Activated CD8-positive, alpha-beta memory T cell treated with anti-CD3 and anti-CD28 coated beads, Interleukin-2, amount 50 U/mL, for 24 hours (primary cell): ENCODE measurements around the gene GPHN.
"Not testable (repeated sequence)": the region's sequence is repeated elsewhere in the genome, so short reads cannot be mapped to it uniquely, and the experiment has no call there.

Experiments used
- DNase-seq: peaks from one replicate; pipeline ENCODE4 v3.0.0-alpha.2; 2020; ENCODE audit errors: extremely low read depth

GPHN gene

DNA sequence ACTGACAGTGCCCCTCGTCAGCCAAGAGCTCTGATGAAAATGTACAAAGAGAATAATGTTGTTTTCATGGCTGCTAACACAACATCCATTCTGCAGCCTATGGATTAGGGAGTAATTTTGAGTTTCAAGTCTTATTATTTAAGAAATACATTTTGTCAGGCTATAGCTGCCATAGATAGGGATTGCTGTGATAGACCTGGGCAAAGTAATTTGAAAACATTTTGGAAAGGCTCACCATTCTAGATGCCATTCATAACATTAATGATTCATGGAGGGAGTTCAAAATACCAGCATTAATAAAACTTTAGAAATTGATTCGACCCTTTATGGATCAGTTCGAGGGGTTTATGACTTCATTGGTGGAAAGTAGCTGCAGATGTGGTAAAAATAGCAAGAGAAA is 149.8 kb downstream of the GPHN start:
- DNase-seq: no peak

DNA sequence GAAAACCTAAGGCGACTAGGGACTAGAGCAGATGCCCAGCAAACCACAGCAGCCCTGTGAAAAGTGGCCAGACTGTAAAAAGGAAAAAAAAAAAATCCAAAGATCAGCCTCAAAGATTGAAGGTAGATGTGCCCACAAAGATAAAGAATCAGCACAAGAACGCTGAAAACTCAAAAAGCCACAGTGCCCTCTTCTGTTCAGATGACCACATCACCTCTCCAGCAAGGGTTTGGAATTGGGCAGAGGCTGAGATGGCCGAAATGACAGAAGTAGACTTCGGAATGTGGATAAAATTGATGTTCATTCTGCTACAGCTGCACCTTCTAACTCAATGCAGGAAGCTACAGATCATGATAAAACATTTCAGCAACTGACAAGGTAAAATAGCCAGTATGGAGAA is 154.4 kb downstream of the GPHN start:
- DNase-seq: no peak

DNA sequence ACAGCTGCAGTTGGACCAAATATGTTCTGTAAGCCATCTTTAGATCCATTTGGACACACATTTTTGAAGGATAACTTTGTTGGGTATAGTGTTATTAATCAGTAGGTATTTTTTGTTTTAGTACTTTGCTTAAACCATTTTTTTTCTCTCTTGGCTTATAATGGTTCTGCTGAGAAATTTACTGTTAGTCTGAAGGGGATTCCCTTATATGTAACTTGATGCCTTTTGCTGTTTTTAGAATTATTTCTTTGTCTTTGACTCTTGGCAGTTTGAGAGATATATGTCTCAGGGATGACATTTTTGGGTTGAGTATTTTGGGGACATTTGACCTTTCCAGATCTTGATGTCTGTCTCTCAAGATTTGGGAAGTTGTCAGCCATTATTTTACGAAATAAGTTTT is 169.8 kb downstream of the GPHN start:
- DNase-seq: no peak

DNA sequence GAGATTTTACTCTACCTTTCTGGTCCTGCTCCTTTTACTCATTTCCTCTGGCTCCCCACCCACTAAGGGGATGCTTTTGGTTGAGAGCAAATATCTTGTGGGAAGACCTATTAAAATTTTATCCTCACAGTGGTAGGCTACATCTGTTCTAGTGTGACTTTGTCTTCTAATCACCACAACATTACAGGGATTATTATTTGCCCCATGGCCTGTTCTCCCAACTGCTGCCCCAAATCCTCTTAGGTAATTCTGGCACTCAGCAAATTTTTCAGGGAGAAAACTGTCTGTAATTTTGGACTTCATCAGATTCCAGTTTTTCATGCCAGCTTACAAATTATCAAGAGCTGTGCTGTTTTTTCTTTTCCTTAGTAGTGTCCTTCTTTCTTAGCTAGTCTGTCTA is 172.3 kb downstream of the GPHN start:
- no peak for DNase-seq

DNA sequence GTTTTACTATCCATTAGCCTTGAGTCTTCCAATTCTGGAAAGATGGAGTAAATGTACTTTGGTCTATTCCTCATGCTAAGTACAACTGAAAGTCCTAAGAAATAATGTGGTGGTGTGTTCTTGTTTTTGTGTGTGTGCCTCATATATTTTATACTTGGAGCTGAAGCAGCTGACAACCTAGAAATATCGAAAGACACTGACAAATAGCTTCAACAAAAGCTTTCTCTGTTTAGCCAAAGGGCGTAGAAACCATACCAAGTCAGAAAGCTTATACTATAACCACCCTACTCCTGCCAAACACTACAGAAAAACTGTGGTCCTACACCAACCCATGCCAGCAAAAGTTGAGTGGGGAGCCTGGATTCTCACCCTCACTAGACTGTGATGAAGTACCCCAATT is 188.4 kb downstream of the GPHN start:
- DNase-seq: no peak

DNA sequence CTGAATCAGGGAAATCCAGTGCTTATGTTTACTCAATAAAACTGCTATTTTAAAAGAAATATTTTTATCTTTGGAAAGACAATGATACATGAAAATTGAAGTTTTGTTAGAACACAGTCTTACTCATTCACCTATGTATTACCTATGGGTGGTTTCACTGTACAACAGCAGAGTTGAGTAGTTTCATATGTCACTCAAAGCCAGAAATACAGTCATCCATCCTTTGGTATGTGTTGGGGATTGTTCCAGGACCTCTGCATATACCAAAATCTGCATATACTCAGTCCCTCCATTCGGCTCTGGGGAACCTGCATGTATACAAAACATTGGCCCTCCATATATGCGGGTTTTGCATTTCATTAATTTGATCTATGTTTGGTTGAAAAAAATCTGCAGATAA is 190.6 kb downstream of the GPHN start:
- DNase-seq: no peak

DNA sequence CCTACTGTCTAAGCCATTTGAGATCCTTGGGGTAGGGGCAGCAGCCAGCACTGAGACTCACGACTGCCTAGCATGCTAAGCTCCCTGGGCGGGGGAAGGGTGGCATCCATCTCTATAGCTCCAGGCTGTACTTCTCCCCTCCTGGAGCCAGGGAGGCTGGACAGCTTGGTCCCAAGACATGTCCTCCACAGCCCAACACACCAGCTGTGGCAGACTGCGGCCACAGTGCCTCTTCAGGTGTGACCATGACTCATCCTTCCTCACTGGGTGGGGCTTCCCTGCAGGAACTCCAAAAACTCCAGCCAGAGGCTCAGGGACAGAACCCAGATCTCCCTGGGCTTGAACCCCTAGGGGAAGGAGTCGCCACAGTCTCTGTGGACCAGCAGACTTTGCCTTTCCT is 193.9 kb downstream of the GPHN start:
- DNase-seq: no peak

DNA sequence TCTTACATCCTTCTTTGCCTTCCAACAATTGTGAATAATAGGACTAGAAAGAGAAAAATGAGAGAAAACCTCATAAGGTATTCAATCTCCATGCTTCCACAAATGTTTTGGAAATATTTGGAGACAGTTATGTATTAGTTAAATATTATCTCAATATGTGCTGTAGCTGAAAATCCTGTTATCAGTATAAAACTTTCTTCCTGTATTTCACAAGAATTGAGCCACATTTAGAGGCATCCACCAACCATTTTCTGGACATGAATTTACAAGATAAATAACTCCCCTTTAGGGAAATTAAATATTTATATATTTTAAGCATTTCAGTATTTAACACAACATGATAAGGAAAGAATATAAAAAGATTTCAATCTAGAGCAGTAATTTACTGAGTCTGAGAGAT is 200.3 kb downstream of the GPHN start:
- DNase-seq: no peak

DNA sequence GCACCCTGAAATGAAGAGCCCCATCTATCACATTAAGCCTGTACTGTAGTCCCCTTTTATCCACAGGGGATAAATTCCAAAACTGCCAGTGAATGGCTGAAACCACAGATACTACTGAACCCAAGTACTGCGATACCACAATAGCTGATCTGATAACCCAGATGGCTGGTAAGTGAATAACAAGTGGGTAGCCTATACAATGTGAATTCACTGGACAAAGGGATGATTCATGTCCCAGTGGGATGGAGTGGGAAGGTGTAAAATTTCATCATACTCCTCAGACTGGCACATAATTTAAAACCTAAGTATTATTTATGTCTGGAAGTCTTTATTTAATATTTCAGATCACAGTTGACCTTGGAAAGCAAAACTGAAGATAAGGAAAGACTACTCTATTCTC is 201.3 kb downstream of the GPHN start:
- no peak for DNase-seq

DNA sequence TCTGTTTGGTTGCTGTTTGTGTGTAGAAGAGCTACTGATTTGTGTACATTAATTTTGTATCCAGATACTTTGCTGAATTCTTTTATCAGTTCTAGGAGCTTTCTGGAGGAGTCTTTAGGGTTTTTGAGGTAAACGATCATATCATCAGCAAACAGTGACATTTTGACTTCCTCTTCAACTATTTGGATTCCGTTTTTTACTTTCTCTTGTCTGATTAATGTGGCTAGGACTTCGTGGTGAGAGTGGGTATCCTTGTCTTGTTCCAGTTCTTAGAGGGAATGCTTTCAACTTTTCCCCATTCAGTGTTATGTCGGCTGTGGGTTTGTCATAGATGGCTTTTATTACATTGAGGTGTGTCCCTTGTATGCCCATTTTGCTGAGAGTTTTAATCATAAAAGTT is 206.3 kb downstream of the GPHN start:
- not testable (repeated sequence) for DNase-seq

DNA sequence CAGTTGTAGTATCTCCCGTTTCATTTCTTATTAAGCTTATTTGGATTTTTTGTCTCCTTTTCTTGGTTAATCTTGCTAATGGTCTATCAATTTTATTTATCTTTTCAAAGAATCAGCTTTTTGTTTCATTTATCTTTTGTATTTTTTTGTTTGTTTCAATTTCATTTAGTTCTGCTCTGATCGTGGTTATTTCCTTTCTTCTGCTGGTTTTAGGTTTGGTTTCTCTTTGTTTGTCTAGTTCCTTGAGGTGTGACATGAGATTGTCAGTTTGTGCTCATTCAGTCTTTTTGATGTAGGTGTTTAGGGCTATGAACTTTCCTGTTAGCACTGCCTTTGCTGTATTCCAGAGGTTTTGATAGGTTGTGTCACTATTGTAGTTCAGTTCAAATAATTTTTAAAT is 207.4 kb downstream of the GPHN start:
- DNase-seq: not testable (repeated sequence)

DNA sequence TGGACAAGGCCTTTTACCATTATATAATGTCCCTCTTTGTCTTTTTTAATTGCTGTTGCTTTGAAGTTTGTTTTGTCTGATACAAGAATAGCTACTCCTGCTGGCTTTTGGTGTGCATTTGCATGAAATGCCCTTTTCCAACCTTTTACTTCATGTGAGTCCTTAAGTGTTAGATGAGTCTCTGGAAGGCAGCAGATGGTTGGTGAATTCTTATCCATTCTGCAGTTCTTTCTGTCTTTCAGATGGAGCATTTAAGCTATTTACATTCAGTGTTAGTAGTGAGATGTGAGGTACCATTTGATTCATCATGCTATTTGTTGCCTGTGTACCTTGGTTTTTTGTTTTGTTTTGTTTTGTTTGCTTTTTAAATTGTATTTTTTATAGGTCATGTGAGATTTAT is 208.3 kb downstream of the GPHN start:
- no peak for DNase-seq

DNA sequence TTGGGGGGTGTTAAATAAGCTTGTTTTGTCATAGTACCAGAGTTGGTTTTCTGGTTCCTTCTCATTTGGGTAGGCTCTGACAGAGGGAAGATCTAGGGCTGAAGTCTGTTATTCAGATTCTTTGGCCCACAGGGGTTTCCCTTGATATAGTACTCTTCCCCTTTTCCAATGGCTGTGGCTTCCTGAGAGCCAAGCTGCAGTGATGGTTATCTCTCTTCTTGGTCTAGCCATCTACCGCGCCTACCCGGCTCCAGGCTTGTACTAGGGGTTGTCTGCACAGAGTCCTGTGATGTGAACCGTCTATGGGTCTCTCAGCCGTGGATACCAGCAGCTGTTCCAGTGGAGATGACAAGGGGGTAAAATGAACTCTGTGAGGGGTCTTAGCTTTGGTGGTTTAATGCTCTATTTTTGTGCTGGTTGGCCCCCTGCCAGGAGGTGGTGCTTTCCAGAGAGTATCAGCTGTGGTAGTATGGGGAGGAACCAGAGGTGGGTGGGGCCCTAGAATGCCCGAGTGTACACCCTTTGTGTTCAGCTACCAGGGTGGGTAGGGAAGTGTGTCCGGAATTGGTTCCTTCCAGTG is 209.7 kb downstream of the GPHN start:
- no peak for DNase-seq

DNA sequence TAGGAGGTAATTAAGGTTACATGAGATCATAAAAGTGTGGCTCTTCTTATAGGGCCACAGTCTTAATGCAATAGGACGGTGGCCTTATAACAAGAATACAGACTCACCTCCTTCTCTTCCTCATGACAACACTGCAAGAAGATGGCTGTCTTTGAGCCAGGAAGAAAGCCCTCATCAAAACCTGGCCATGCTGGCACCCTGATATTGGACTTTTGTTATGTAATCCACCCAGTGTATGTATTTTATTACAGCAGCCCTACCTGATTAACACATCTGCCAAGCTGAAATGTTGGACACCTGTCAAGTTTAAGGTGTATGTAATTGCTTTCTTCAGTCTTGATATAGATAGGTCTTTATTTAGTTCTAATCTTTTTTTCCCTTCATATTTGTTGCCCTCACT is 217.0 kb downstream of the GPHN start:
- no peak for DNase-seq

DNA sequence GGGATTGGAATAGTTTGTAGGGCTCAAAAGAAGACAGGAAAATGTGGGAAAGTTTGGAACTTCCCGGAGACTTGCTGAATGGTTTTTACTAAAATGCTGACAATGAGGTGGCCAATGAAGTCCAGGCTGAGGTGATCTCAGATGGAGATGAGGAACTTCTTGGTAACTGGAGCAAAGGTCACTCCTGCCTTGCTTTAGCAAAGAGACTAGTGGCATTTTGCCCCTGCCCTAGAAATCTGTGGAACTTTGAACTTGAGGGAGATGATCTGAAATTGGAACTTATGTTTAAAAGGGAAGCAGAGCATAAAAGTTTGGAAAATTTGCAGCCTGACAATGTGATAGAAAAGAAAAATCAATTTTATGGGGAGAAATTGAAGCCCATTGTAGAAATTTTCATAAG is 223.4 kb downstream of the GPHN start:
- not testable (repeated sequence) for DNase-seq

DNA sequence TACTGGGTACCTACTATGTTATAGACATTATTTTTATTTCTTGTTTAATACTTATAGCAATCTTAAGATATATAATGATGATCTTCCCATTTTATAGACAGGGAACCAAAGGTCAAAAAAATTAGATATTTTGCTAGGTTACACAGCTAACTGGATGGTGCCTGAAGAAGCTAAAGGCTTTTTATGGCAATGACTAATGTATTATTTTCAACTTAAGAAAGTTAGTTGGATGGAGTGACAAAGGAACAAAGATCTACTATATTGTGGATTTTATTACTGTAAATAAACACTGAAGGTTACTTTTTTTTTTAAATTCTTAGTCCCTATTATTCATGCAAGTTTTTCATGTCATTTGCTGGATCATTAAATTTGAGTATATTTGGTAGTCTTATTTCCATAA is 227.9 kb downstream of the GPHN start:
- no peak for DNase-seq

DNA sequence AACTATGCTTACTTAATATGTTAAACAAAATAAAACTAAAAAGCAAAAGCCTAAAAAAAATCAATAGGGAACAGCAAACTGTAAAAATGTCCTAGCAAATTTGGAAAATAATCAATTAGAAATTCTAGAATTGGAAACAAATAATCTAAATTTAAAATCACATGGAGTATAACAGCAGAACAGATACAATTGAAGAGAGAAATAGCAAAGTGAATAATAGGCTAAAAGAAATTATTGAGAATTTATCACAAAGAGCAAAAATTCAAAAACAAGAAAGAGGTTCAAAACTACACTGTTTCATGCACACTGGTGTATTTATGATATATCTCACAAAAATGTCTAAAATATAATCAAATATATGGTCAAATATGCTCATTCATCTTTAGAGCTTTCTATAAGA is 231.9 kb downstream of the GPHN start:
- DNase-seq: no peak

DNA sequence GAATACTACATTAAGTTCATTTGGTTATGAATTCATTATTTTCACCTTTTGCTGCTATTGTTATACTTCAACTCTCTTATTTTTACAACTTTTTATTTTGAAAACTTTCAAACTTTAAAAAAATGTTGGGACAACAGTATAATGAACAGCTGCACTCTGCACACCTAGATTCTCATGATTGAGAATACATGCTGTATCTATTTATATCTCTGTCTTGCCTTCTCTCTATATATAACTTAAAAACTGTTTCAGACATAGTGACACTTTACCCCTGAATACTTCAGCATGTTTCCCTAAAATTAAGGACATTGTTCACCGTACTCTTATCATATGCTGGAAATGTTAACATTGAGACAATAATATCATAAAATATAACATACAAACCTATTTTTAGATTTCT is 237.1 kb downstream of the GPHN start:
- DNase-seq: no peak

DNA sequence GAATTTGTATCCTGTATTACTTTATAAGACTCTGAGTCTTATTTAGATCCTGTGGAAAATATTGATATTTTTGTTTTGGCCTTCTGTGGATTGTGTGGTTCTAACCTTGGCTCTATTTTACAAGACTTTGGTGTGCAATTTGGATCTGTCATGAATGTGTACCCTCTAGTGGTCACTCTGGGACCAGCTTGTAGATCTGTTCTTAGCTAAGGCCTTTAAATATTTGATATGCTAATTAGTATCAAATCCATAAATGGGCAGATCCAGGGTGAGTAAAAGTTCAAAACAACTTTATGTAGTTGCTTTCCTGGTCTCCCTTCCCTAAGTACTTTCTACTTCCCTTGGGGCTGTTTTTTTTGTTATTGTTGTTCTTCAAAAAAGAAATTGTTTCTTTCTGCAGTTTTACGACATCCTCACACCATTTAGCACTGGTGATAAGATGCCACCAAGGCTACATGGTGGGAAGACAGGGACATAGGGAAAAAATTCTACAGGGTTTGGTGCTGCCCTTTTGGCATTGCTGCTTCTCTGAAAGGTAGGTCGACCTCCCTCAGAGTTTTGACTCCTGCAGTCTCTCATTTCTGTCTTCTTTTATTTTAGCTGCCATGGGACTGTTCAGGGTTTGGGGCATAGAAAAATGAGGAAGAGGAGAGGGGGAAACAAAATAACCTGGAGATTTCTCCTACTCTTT is 238.5 kb downstream of the GPHN start:
- no peak for DNase-seq

DNA sequence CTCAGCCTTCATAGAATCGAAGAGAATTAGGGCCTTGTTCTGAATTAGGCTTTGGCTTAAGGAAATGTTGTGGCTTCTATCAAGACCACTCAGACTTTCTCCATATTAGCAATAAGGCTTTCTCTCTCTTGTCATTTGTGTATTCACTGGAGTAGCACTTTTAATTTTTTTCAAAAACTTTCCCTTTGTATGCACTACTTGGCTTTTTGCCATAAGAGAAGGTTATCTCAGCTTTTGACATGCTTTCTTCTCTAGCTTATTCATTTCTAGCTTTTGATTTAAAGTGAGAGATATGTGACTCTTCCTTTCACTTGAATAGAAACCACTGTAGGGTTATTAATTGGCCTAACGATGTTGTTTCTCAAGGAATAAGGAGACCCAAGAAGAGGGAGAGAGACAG is 244.2 kb downstream of the GPHN start:
- DNase-seq: no peak

DNA sequence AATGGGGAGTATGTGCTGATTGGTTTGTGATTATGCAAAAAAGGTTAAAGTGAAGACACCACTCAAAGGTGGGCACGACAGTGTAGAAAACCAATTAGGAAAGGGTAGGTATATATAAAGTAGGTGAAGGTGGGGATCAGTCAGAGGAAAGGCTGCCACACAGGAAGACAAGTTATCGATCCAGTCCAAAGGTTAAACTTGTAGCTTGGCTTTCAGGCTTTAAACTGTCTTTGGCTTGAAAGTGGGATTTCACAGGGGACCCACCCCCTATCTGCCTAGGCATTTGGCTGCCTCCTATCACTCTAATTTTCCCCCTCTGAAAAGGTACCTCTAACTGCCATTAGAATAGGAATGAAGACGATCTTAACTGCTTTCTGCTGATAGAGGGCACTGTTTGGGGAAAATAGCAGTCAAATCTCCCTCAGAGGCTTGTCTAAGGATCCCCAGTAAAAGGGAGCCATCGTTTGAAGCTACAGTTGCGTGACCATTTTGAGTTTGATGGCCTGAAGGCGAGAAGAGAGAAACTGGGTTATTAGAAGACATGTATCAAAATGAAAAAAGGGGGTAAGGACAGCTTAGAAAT is 250.2 kb downstream of the GPHN start:
- no peak for DNase-seq

DNA sequence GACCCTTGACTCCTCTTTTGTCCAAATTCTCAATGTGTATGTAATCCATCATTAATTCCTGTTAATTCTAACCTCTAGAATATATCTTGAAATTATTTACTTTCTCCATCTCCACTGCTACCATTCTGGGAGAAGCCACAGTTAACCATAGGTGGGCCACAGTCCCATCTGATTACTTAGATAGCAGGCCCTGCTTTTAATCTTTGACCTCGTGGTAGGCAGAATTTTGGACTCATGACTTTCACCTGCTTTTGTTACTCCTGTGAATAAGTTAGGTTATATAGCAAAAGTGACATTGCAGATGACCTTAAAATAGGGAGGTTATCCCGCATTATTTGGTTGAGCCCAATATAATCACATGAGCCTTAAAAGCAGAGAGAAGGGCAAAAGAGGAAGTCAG is 264.2 kb downstream of the GPHN start:
- DNase-seq: no peak

DNA sequence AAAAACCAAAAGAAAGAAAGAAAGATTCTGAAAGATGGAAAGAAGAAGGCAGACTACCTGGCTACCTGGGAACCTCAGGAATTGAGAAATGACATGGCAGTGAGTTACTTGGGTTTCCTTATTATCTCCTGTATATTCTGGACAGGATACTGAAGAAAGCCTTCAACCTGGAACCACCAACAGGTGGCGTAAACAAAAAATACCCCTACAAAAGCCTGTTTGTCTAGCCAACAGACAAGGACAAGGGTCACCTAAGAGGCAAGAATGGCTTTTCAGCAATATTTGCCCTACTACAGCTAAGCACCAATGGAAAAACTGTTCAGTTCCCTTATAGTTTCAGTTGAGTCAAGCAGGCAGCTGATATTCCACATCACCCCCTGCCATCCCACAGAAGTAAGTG is 274.9 kb downstream of the GPHN start:
- no peak for DNase-seq

DNA sequence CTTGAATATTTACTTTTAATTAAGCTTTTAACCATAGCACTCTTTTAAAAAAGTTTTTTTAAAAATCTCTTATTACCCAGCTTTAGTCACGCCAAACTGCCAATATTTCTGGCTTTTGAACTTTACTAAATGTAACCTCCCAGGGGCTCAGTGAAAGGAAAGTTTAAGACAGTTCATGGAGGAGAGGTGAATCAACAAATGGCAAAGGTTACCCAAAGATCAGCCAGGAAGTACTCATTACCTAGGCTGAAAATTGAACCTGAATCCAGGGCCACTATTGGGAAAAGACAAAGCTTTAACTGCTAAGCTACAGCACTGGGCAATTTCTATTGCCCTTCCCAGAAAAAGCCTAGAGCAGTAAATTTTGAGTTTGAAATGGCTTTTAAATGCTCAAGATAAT is 282.2 kb downstream of the GPHN start:
- DNase-seq: no peak
